Smooth muscle cell (in vitro differentiated cells): ENCODE measurements around the gene CD180. TPM values are rescaled to one million over a fixed set of nuclear protein-coding genes. Genes with fewer than 3 reads are reported as not detected.

Source experiments
- DNase-seq: peaks from one replicate; lab custom pipeline; 2025; ENCODE audit not compliant: unreplicated experiment; lab: John Stamatoyannopoulos, UW
- H2AFZ ChIP-seq: fragments of 200-600 bp; sonication (generic); 2 replicates; pipeline ENCODE4 v1.6.0; 2016; ENCODE audit warnings: antibody characterized with exemption, low read depth, mild to moderate bottlenecking
- H3F3A ChIP-seq: fragments of 200-600 bp; sonication (generic); 2 replicates; pipeline ENCODE4 v1.6.0; 2017; ENCODE audit warnings: antibody characterized with exemption, low read depth
- H3K27ac ChIP-seq: fragments of 200-600 bp; sonication (generic); 2 replicates; pipeline ENCODE4 v1.5.1; 2016; ENCODE audit warnings: low read depth, mild to moderate bottlenecking
- H3K27me3 ChIP-seq: fragments of 200-600 bp; sonication (generic); 2 replicates; pipeline ENCODE4 v1.6.1; 2016; ENCODE audit warnings: low read depth, mild to moderate bottlenecking
- H3K36me3 ChIP-seq: fragments of 200-600 bp; sonication (generic); 2 replicates; pipeline ENCODE4 v1.5.1; 2016; ENCODE audit warnings: low read depth
- H3K4me1 ChIP-seq: fragments of 200-600 bp; sonication (generic); 2 replicates; pipeline ENCODE4 v1.5.1; 2016; ENCODE audit warnings: low read depth
- H3K4me2 ChIP-seq: fragments of 200-600 bp; sonication (generic); 2 replicates; pipeline ENCODE4 v1.6.0; 2016; ENCODE audit warnings: mild to moderate bottlenecking
- H3K4me3 ChIP-seq: fragments of 200-600 bp; sonication (generic); 2 replicates; pipeline ENCODE4 v1.5.1; 2016; ENCODE audit warnings: mild to moderate bottlenecking
- H3K79me2 ChIP-seq: fragments of 200-600 bp; sonication (generic); 2 replicates; pipeline ENCODE4 v1.6.0; 2016; ENCODE audit warnings: low read depth, mild to moderate bottlenecking
- H3K9ac ChIP-seq: fragments of 200-600 bp; sonication (generic); 2 replicates; pipeline ENCODE4 v1.6.0; 2016; ENCODE audit warnings: low read depth
- H3K9me3 ChIP-seq: fragments of 200-600 bp; sonication (generic); replicated peaks from 2 replicates; pipeline ENCODE4 v1.5.1; 2016; ENCODE audit warnings: low read depth
- H4K20me1 ChIP-seq: fragments of 200-600 bp; sonication (generic); 2 replicates; pipeline ENCODE4 v1.6.0; 2016; ENCODE audit warnings: low read depth
- WGBS: methylation state at CpG from one replicate; pipeline ENCODE4 v1.1.7; 2016; ENCODE audit warnings: low lambda C conversion rate; 5-methylcytosine and 5-hydroxymethylcytosine counted together
- polyA plus RNA-seq: library from polyadenylated mRNA; unstranded; fragments of >200 nt; fragmentation: Nextera tagmentation; extraction: Ambion mirVana; gene quantifications from 2 replicates; pipeline ENCODE4 v1.2.1, GENCODE V29; 2016
- total RNA-seq: library from RNA; depleted of rRNA; stranded (reverse); fragments of >200 nt; gene quantifications from 2 replicates; pipeline ENCODE4 v1.2.3, GENCODE V29; 2014
- TF ChIP-seq, protein P1 (sequence below): fragments of 200-600 bp; sonication (generic); IDR thresholded peaks from 2 replicates; pipeline ENCODE4 v1.5.1; 2017; ENCODE audit warnings: borderline replicate concordance, mild to moderate bottlenecking, antibody characterized with exemption; ENCODE audit not compliant: insufficient read depth, poor library complexity, severe bottlenecking

CD180 gene
- total and polyA plus RNA-seq, 2 experiments from 2014 or later: not detected

- Histone ChIP-seq H3K9ac (no peak overlapping the region), H3K27ac (no peak overlapping the region), H3K36me3 (no peaks in the 10 kb centered on the region), H3K9me3 (no peaks in the 10 kb centered on the region), H3K27me3 (no peaks in the 10 kb centered on the region), H3F3A (no peaks in the 10 kb centered on the region), H3K79me2 (no peaks in the 10 kb centered on the region), H3K4me1 (no peaks in the 10 kb centered on the region), H3K4me3 (no peak overlapping the region), H4K20me1 (no peaks in the 10 kb centered on the region), H3K4me2 (no peak overlapping the region), H2AFZ (no peak overlapping the region)
- no peak for DNase-seq
- 98% methylated on average over 3 of the region's 3 CpGs for WGBS
- TF ChIP-seq, protein P1, sequence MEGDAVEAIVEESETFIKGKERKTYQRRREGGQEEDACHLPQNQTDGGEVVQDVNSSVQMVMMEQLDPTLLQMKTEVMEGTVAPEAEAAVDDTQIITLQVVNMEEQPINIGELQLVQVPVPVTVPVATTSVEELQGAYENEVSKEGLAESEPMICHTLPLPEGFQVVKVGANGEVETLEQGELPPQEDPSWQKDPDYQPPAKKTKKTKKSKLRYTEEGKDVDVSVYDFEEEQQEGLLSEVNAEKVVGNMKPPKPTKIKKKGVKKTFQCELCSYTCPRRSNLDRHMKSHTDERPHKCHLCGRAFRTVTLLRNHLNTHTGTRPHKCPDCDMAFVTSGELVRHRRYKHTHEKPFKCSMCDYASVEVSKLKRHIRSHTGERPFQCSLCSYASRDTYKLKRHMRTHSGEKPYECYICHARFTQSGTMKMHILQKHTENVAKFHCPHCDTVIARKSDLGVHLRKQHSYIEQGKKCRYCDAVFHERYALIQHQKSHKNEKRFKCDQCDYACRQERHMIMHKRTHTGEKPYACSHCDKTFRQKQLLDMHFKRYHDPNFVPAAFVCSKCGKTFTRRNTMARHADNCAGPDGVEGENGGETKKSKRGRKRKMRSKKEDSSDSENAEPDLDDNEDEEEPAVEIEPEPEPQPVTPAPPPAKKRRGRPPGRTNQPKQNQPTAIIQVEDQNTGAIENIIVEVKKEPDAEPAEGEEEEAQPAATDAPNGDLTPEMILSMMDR: no peak
Measured at GRCh38 chr5:67189079-67189354, 7.6 kb downstream of the CD180 start.

DNA sequence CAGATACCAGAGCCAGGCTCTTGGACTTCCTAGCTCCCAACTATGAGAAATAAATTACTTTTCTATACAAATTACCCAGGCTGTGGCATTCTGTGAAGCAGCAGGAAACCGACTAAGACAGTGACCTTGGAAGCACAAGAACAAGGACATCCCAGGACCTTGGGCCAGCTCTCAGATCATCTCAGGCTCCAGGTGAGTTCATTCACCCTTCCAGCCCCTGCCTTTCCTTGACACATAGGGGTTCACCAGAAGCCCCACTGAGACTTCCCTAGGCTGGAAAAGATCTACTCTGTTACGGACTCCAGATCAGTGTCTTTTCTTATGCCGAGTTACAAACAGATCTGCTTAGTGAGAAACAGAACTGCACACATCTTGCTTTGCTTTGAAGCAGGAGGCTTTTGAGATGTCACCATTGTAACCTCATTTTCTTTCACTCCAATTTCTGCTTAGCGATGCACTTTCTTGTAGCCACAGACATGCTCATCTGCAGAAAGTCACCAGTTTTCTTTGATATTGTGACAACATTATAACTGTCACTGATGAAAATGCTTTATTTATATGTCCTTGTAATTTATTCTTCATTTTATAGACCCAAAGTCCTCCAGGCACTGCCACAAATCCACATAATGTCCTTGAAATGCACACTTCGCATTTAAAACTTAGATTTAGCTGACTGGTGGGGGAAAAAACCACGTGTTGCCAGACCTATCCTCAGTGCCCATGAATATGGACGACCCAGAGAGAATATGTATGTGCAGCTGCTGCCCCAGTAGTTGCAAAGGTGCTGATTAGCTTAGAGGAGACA, 8.1 kb downstream of the CD180 start:
- Histone ChIP-seq H4K20me1 (no peaks in the 10 kb centered on the region), H3K4me3 (no peak overlapping the region), H3K27me3 (no peaks in the 10 kb centered on the region), H3K4me2 (no peak overlapping the region), H3K27ac (no peak overlapping the region), H3K79me2 (no peaks in the 10 kb centered on the region), H2AFZ (no peak overlapping the region), H3K9ac (no peak overlapping the region), H3K9me3 (no peaks in the 10 kb centered on the region), H3K4me1 (no peaks in the 10 kb centered on the region), H3K36me3 (no peaks in the 10 kb centered on the region), H3F3A (no peaks in the 10 kb centered on the region)
- TF ChIP-seq, protein P1: no peak
- DNase-seq: no peak
- WGBS: 89% methylated on average over 7 of the region's 7 CpGs

DNA sequence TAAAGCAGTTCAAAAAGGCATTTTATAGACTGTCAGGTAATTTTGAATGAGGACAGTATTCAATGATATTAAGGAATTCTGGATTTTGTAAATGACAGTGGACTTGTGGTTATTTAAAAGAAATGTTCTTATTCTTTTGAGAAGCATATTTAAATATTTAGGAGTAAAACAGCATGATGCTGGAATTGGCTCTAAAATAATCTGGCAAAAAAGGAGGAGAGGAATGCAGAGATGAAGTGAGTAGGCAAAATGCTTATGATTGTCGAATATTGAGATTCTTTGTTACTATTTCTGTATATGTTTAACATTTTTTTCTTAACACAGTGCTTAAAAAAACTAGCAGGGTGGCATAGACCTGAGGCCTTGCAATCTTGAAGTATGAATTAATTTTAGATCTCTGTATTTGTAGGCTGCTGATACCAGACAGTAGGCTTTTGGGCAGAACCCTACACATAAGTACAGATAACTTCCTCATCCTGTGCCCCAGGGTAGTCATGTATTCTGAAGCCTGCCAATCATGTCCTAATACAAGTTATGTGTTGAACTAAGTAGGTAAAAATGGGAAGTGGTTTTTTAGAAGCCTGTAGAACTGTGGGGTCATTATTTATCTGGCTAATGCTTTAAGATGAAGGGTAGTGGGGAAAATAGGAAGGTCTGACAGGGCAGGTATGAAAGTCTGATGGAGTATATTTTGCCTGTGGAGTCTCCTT, 9.4 kb downstream of the CD180 start:
- Histone ChIP-seq H3K27me3 (no peaks in the 10 kb centered on the region), H3K9ac (no peak overlapping the region), H3F3A (peaks cover 5% of the 10 kb centered on the region)

More for the DNA sequence above, 9.4 kb downstream of the CD180 start:
- Histone ChIP-seq H3K36me3 (no peaks in the 10 kb centered on the region), H3K9me3 (no peaks in the 10 kb centered on the region), H3K4me3 (no peak overlapping the region), H3K79me2 (no peaks in the 10 kb centered on the region), H3K4me1 (peaks cover 1% of the 10 kb centered on the region), H3K27ac (no peak overlapping the region), H3K4me2 (no peak overlapping the region), H2AFZ (no peak overlapping the region), H4K20me1 (no peaks in the 10 kb centered on the region)
- WGBS: 100% methylated on average over 1 of the region's 1 CpG
- TF ChIP-seq, protein P1: no peak
- no peak for DNase-seq
